Cardiac muscle cell (in vitro differentiated cells and primary cell): Measurements from ENCODE around the gene PACRGL. TPM values are rescaled to one million over a fixed set of nuclear protein-coding genes. Genes with fewer than 3 reads are reported as not detected.

Experiments used
- DNase-seq, 2 donors: peaks; one replicate each; pipeline versions ENCODE4 v3.0.0 to v3.0.0-alpha.2; 2010 to 2017; ENCODE audit warnings: low read depth in 1 of 2, low spot score in 1 of 2
- H3K27ac ChIP-seq: fragments of 200-600 bp; sonication (generic); 2 replicates; pipeline ENCODE4 v1.5.1; 2016
- H3K27me3 ChIP-seq: fragments of 200-600 bp; sonication (generic); 2 replicates; pipeline ENCODE4 v1.6.0; 2016; ENCODE audit warnings: control low read depth
- H3K36me3 ChIP-seq: fragments of 200-600 bp; sonication (generic); 2 replicates; pipeline ENCODE4 v1.5.1; 2016; ENCODE audit warnings: control low read depth
- H3K4me1 ChIP-seq: fragments of 200-600 bp; sonication (generic); 2 replicates; pipeline ENCODE4 v1.8.1; 2017; ENCODE audit warnings: low read depth, mild to moderate bottlenecking, mixed run types
- H3K4me3 ChIP-seq: fragments of 200-600 bp; sonication (generic); 2 replicates; pipeline ENCODE4 v1.5.1; 2016; ENCODE audit warnings: mild to moderate bottlenecking
- H3K9me3 ChIP-seq: fragments of 200-600 bp; sonication (generic); 2 replicates; pipeline ENCODE4 v1.5.1; 2017; ENCODE audit warnings: low read depth, mild to moderate bottlenecking, control low read depth
- polyA plus RNA-seq: library from polyadenylated mRNA; unstranded; fragments of >200 nt; fragmentation: Nextera tagmentation; extraction: Ambion mirVana; gene quantifications from 2 replicates; pipeline ENCODE4 v1.2.1, GENCODE V29; 2016
- total RNA-seq: library from RNA; depleted of rRNA; stranded (reverse); fragments of >200 nt; gene quantifications from 2 replicates; pipeline ENCODE4 v1.2.3, GENCODE V29; 2016
- TF ChIP-seq, protein P1 (sequence below): IDR thresholded peaks from 2 replicates; pipeline ENCODE4 v1.5.1; 2012; ENCODE audit warnings: low read depth, mild to moderate bottlenecking, low read length

Gene PACRGL
- total and polyA plus RNA-seq, 2 experiments from 2014 or later, result 9.8 to 38.5 TPM

DNA sequence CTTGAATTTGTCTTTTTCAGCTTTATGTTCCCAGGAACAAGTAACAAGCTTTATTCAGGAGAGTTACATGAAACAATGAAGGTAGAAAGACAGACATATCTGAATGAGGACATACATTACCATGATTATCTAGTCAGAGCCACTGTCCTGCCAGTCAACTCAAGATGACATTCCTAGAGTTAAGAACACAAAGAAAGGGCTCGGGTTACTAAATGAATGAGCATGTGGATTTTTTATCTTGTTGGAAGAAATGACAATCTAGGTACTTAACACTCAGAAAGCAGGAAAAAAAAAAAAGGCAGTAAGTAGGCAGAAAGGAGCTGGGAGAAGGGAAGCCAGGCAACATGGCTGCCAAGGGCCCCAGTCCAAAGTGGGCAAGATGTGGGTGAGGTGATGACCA lies 28.0 kb upstream of the PACRGL start:
- Histone ChIP-seq H3K36me3 (no peaks in the 10 kb centered on the region), H3K27me3 (no peaks in the 10 kb centered on the region), H3K9me3 (no peaks in the 10 kb centered on the region), H3K4me1 (peaks cover 5% of the 10 kb centered on the region), H3K4me3 (no peak overlapping the region), H3K27ac (no peak overlapping the region)
- TF ChIP-seq, protein P1, sequence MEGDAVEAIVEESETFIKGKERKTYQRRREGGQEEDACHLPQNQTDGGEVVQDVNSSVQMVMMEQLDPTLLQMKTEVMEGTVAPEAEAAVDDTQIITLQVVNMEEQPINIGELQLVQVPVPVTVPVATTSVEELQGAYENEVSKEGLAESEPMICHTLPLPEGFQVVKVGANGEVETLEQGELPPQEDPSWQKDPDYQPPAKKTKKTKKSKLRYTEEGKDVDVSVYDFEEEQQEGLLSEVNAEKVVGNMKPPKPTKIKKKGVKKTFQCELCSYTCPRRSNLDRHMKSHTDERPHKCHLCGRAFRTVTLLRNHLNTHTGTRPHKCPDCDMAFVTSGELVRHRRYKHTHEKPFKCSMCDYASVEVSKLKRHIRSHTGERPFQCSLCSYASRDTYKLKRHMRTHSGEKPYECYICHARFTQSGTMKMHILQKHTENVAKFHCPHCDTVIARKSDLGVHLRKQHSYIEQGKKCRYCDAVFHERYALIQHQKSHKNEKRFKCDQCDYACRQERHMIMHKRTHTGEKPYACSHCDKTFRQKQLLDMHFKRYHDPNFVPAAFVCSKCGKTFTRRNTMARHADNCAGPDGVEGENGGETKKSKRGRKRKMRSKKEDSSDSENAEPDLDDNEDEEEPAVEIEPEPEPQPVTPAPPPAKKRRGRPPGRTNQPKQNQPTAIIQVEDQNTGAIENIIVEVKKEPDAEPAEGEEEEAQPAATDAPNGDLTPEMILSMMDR, result no peak
- no peak for DNase-seq

DNA sequence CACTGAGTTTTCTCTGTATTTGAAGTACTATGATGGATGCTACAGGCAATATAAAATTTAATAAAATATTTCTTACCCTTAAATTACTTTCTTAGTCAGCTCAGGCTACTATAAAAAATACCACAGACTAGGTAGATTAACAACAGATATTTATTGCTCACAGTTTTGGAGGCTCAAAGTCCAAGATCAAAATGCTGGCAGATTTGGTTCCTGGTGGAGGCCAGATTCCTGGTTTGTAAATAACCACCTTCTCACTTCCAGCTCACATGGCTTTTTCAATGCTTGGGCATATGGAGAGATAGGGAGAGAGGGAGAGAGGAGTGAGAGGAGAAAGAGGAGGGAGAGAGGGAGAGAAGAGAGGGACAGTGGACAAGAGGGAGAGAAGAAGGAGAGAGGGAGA lies 24.5 kb upstream of the PACRGL start:
- Histone ChIP-seq H3K4me1 (peaks cover 5% of the 10 kb centered on the region), H3K4me3 (no peak overlapping the region), H3K27ac (no peak overlapping the region), H3K27me3 (no peaks in the 10 kb centered on the region), H3K9me3 (no peaks in the 10 kb centered on the region), H3K36me3 (no peaks in the 10 kb centered on the region)
- TF ChIP-seq, protein P1, result no peak
- DNase-seq, result no peak

- Histone ChIP-seq H3K27ac (no peak overlapping the region), H3K4me1 (peaks cover 5% of the 10 kb centered on the region), H3K9me3 (no peaks in the 10 kb centered on the region), H3K36me3 (no peaks in the 10 kb centered on the region), H3K4me3 (no peak overlapping the region), H3K27me3 (no peaks in the 10 kb centered on the region)
- no peak for DNase-seq
- TF ChIP-seq, protein P1, result no peak
Observed at GRCh38 chr4:20676501-20677197, 23.6 kb upstream of the PACRGL start.

DNA sequence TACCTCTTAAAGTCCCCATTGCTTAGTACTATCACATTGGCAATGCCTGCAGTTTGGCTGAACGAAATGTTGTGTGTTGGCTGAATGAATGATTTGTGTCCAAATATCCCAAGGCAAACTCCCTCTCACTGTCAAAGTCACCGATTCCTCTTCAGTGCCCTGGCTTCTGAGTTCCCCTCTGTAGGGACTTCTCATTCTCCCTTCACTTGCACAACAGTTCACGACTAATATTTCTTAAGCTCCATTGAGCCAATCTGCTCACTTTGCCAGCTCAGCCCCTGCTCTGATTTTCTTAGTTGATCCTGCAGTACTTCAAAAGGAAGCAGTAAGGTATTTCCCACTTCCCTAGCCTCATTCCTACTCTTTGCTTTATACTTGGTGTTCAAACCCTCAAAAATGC lies 21.9 kb upstream of the PACRGL start:
- Histone ChIP-seq H3K27me3 (no peaks in the 10 kb centered on the region), H3K9me3 (no peaks in the 10 kb centered on the region), H3K4me1 (no peaks in the 10 kb centered on the region), H3K4me3 (no peak overlapping the region), H3K27ac (no peak overlapping the region), H3K36me3 (no peaks in the 10 kb centered on the region)
- no peak for DNase-seq
- TF ChIP-seq, protein P1, result no peak

GRCh38 chr4:20679951-20680350 lies 20.3 kb upstream of the PACRGL start:
- DNase-seq, result no peak
- TF ChIP-seq, protein P1, result no peak
- Histone ChIP-seq H3K36me3 (no peaks in the 10 kb centered on the region), H3K9me3 (no peaks in the 10 kb centered on the region), H3K27ac (no peak overlapping the region), H3K4me1 (no peaks in the 10 kb centered on the region), H3K4me3 (no peak overlapping the region), H3K27me3 (no peaks in the 10 kb centered on the region)

GRCh38 chr4:20680736-20681135 lies 19.5 kb upstream of the PACRGL start:
- Histone ChIP-seq H3K27me3 (no peaks in the 10 kb centered on the region), H3K4me3 (no peak overlapping the region), H3K9me3 (no peaks in the 10 kb centered on the region), H3K27ac (no peak overlapping the region), H3K4me1 (no peaks in the 10 kb centered on the region), H3K36me3 (no peaks in the 10 kb centered on the region)
- DNase-seq, result no peak
- TF ChIP-seq, protein P1, result no peak
